ENCODE results near the gene IGF2BP2.
"Not testable (repeated sequence)": the region's sequence is repeated elsewhere in the genome, so short reads cannot be mapped to it uniquely, and the experiment has no call there.

The IGF2BP2 gene

GRCh38 chr3:185843126-185843525 lies 18.3 kb upstream of the IGF2BP2 start:
- no peaks in the 10 kb centered on the region for H3K36me3 ChIP-seq (replicated peaks in 1 of 2; ENCODE audit: control insufficient read depth in 2 of 2, insufficient read depth in 2 of 2, low read length in 2 of 2)
- no peak overlapping the region for H3K4ac ChIP-seq (ENCODE audit: low read length)
- no peak overlapping the region for H3K27ac ChIP-seq (replicated peaks; ENCODE audit: low read length)
- no peaks in the 10 kb centered on the region for H3K9me3 ChIP-seq (replicated peaks in 1 of 2; ENCODE audit: control insufficient read depth in 2 of 2, insufficient read depth in 1 of 2, low read depth in 1 of 2, low read length in 2 of 2)
- H3K9ac ChIP-seq (ENCODE audit: low read depth, low read length, poor library complexity), result no peak overlapping the region
- no peak overlapping the region for H3K4me3 ChIP-seq (ENCODE audit: low read length in 2 of 2)
- no peak for DNase-seq (ENCODE audit: low spot score)
- H3K23ac ChIP-seq (ENCODE audit: low read depth, low read length, poor library complexity), result no peak overlapping the region
- H3K4me1 ChIP-seq (ENCODE audit: control insufficient read depth in 2 of 2, insufficient read depth in 1 of 2, low read depth in 1 of 2, low read length in 2 of 2), result no peaks in the 10 kb centered on the region
- H4K8ac ChIP-seq (ENCODE audit: low read depth, low read length), result no peak overlapping the region
- H2AFZ ChIP-seq (ENCODE audit: low read length), result no peak overlapping the region
- no peak overlapping the region for H3K14ac ChIP-seq (ENCODE audit: low read length)
- H3K27me3 ChIP-seq (ENCODE audit: control insufficient read depth in 3 of 3, insufficient read depth in 3 of 3, low read depth in 1 of 3, low read length in 3 of 3), result no peaks in the 10 kb centered on the region
- H2BK12ac ChIP-seq (ENCODE audit: low read length), result no peak overlapping the region
- H2BK120ac ChIP-seq (ENCODE audit: low read depth, low read length), result no peak overlapping the region
- H2AK5ac ChIP-seq (ENCODE audit: low read depth, low read length), result no peak overlapping the region
- no CpG with 5 or more reads among the region's 3 CpGs for WGBS, 2 donors (ENCODE audit: extremely low coverage in 2 of 2, insufficient read length in 2 of 2, insufficient replicate concordance in 1 of 2)
- H3K79me1 ChIP-seq (ENCODE audit: low read depth, low read length), result no peaks in the 10 kb centered on the region
- H3K18ac ChIP-seq (ENCODE audit: low read length), result no peak overlapping the region
- H2BK15ac ChIP-seq (ENCODE audit: low read length), result no peak overlapping the region
- no peak overlapping the region for H2BK5ac ChIP-seq (ENCODE audit: low read length)
- H4K91ac ChIP-seq (ENCODE audit: low read depth, low read length, poor library complexity), result no peak overlapping the region
- no peak overlapping the region for H3K4me2 ChIP-seq (ENCODE audit: insufficient read depth, low read length, poor library complexity, severe bottlenecking)

GRCh38 chr3:185842241-185842640 lies 17.4 kb upstream of the IGF2BP2 start:
- H2BK12ac ChIP-seq (ENCODE audit: low read length), result no peak overlapping the region
- no peak overlapping the region for H2BK15ac ChIP-seq (ENCODE audit: low read length)
- H3K23ac ChIP-seq (ENCODE audit: low read depth, low read length, poor library complexity), result no peak overlapping the region
- no peak overlapping the region for H2AK5ac ChIP-seq (ENCODE audit: low read depth, low read length)
- no peaks in the 10 kb centered on the region for H3K79me1 ChIP-seq (ENCODE audit: low read depth, low read length)
- no peak overlapping the region for H3K27ac ChIP-seq (replicated peaks; ENCODE audit: low read length)
- no peak overlapping the region for H3K9ac ChIP-seq (ENCODE audit: low read depth, low read length, poor library complexity)
- no peak overlapping the region for H2AFZ ChIP-seq (ENCODE audit: low read length)
- no peak overlapping the region for H4K8ac ChIP-seq (ENCODE audit: low read depth, low read length)
- no peak overlapping the region for H3K4me2 ChIP-seq (ENCODE audit: insufficient read depth, low read length, poor library complexity, severe bottlenecking)
- no peak overlapping the region for H4K91ac ChIP-seq (ENCODE audit: low read depth, low read length, poor library complexity)
- H3K27me3 ChIP-seq (ENCODE audit: control insufficient read depth in 3 of 3, insufficient read depth in 3 of 3, low read depth in 1 of 3, low read length in 3 of 3), result no peaks in the 10 kb centered on the region
- no peaks in the 10 kb centered on the region for H3K9me3 ChIP-seq (replicated peaks in 1 of 2; ENCODE audit: control insufficient read depth in 2 of 2, insufficient read depth in 1 of 2, low read depth in 1 of 2, low read length in 2 of 2)
- H3K18ac ChIP-seq (ENCODE audit: low read length), result no peak overlapping the region
- H3K36me3 ChIP-seq (replicated peaks in 1 of 2; ENCODE audit: control insufficient read depth in 2 of 2, insufficient read depth in 2 of 2, low read length in 2 of 2), result no peaks in the 10 kb centered on the region
- H3K14ac ChIP-seq (ENCODE audit: low read length), result no peak overlapping the region
- no CpG with 5 or more reads among the region's 4 CpGs for WGBS, 2 donors (ENCODE audit: extremely low coverage in 2 of 2, insufficient read length in 2 of 2, insufficient replicate concordance in 1 of 2)
- H3K4ac ChIP-seq (ENCODE audit: low read length), result no peak overlapping the region
- no peak overlapping the region for H2BK120ac ChIP-seq (ENCODE audit: low read depth, low read length)
- H3K4me3 ChIP-seq (ENCODE audit: low read length in 2 of 2), result no peak overlapping the region
- no peak for DNase-seq (ENCODE audit: low spot score)
- H2BK5ac ChIP-seq (ENCODE audit: low read length), result no peak overlapping the region
- no peaks in the 10 kb centered on the region for H3K4me1 ChIP-seq (ENCODE audit: control insufficient read depth in 2 of 2, insufficient read depth in 1 of 2, low read depth in 1 of 2, low read length in 2 of 2)

- WGBS, 2 donors (ENCODE audit: extremely low coverage in 2 of 2, insufficient read length in 2 of 2, insufficient replicate concordance in 1 of 2), result no CpG with 5 or more reads among the region's 4 CpGs
- not testable (repeated sequence) for H3K9ac ChIP-seq (ENCODE audit: low read depth, low read length, poor library complexity); H3K79me1 ChIP-seq (ENCODE audit: low read depth, low read length); H2BK120ac ChIP-seq (ENCODE audit: low read depth, low read length); H3K9me3 ChIP-seq (replicated peaks in 1 of 2; ENCODE audit: control insufficient read depth in 2 of 2, insufficient read depth in 1 of 2, low read depth in 1 of 2, low read length in 2 of 2); H3K18ac ChIP-seq (ENCODE audit: low read length); DNase-seq (ENCODE audit: low spot score); H3K4me2 ChIP-seq (ENCODE audit: insufficient read depth, low read length, poor library complexity, severe bottlenecking); H3K27me3 ChIP-seq (ENCODE audit: control insufficient read depth in 3 of 3, insufficient read depth in 3 of 3, low read depth in 1 of 3, low read length in 3 of 3); H2BK5ac ChIP-seq (ENCODE audit: low read length); H3K27ac ChIP-seq (replicated peaks; ENCODE audit: low read length); H4K91ac ChIP-seq (ENCODE audit: low read depth, low read length, poor library complexity); H2BK15ac ChIP-seq (ENCODE audit: low read length); H3K4me3 ChIP-seq (ENCODE audit: low read length in 2 of 2); H2AK5ac ChIP-seq (ENCODE audit: low read depth, low read length); H3K4me1 ChIP-seq (ENCODE audit: control insufficient read depth in 2 of 2, insufficient read depth in 1 of 2, low read depth in 1 of 2, low read length in 2 of 2); H4K8ac ChIP-seq (ENCODE audit: low read depth, low read length); H3K14ac ChIP-seq (ENCODE audit: low read length); H2AFZ ChIP-seq (ENCODE audit: low read length); H3K23ac ChIP-seq (ENCODE audit: low read depth, low read length, poor library complexity); H3K4ac ChIP-seq (ENCODE audit: low read length); H2BK12ac ChIP-seq (ENCODE audit: low read length); H3K36me3 ChIP-seq (replicated peaks in 1 of 2; ENCODE audit: control insufficient read depth in 2 of 2, insufficient read depth in 2 of 2, low read length in 2 of 2)
These were observed 13.7 kb upstream of the IGF2BP2 start for GRCh38 chr3:185838417-185838989.

- Histone ChIP-seq H3K79me1 (ENCODE audit: low read depth, low read length) (no peaks in the 10 kb centered on the region), H4K8ac (ENCODE audit: low read depth, low read length) (no peak overlapping the region), H4K91ac (ENCODE audit: low read depth, low read length, poor library complexity) (no peak overlapping the region), H2BK5ac (ENCODE audit: low read length) (no peak overlapping the region), H3K4me2 (ENCODE audit: insufficient read depth, low read length, poor library complexity, severe bottlenecking) (no peak overlapping the region), H3K9ac (ENCODE audit: low read depth, low read length, poor library complexity) (no peak overlapping the region), H2AFZ (ENCODE audit: low read length) (no peak overlapping the region), H3K23ac (ENCODE audit: low read depth, low read length, poor library complexity) (no peak overlapping the region), H3K36me3 (replicated peaks in 1 of 2; ENCODE audit: control insufficient read depth in 2 of 2, insufficient read depth in 2 of 2, low read length in 2 of 2) (no peaks in the 10 kb centered on the region), H3K18ac (ENCODE audit: low read length) (no peak overlapping the region), H3K27ac (replicated peaks; ENCODE audit: low read length) (no peak overlapping the region), H2BK15ac (ENCODE audit: low read length) (no peak overlapping the region), H3K4me1 (ENCODE audit: control insufficient read depth in 2 of 2, insufficient read depth in 1 of 2, low read depth in 1 of 2, low read length in 2 of 2) (no peaks in the 10 kb centered on the region), H2AK5ac (ENCODE audit: low read depth, low read length) (no peak overlapping the region), H2BK12ac (ENCODE audit: low read length) (no peak overlapping the region), H3K14ac (ENCODE audit: low read length) (no peak overlapping the region), H3K9me3 (replicated peaks in 1 of 2; ENCODE audit: control insufficient read depth in 2 of 2, insufficient read depth in 1 of 2, low read depth in 1 of 2, low read length in 2 of 2) (peaks cover 0 to 2% of the 10 kb centered on the region in 2 donors), H2BK120ac (ENCODE audit: low read depth, low read length) (no peak overlapping the region), H3K4ac (ENCODE audit: low read length) (no peak overlapping the region), H3K4me3 (ENCODE audit: low read length in 2 of 2) (no peak overlapping the region), H3K27me3 (ENCODE audit: control insufficient read depth in 3 of 3, insufficient read depth in 3 of 3, low read depth in 1 of 3, low read length in 3 of 3) (no peaks in the 10 kb centered on the region)
- WGBS, 2 donors (ENCODE audit: extremely low coverage in 2 of 2, insufficient read length in 2 of 2, insufficient replicate concordance in 1 of 2), result no CpG with 5 or more reads among the region's 3 CpGs
- DNase-seq (ENCODE audit: low spot score), result no peak
These were observed 12.6 kb upstream of the IGF2BP2 start for GRCh38 chr3:185837414-185837813.

All from neuronal stem cell (in vitro differentiated cells).